ENCODE measurements around the gene B3GALNT1.

Gene B3GALNT1

DNA sequence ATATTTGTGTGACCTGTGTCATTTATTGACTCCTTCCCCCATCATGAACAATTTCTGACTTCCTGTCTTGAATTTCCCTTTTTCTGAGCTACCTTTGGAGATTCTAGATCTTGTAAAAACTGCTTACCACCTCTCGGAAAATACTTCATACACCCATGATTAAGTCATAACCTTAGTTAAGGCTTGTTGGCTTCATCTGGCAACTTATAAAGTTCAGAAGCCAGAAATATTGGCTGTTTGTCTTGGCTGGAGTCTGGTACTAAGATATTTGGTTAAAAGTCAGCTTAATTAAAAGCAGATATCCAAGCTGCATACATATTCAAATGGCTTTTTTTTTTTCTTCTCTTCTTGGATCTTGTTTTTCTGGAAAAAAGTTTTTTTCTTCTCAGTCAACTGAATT lies 37.3 kb upstream of the B3GALNT1 start:
- no peak overlapping the region for H4K8ac ChIP-seq (ENCODE audit: low read depth, low read length)
- no peaks in the 10 kb centered on the region for H3K4me1 ChIP-seq (ENCODE audit: control insufficient read depth, low read depth, low read length)
- no peak overlapping the region for H4K5ac ChIP-seq (ENCODE audit: low read length)
- H3K79me1 ChIP-seq (ENCODE audit: low read length): no peaks in the 10 kb centered on the region
- no peak for DNase-seq
- H3K23ac ChIP-seq (ENCODE audit: low read length): no peak overlapping the region
- H3K36me3 ChIP-seq (ENCODE audit: control insufficient read depth, insufficient read depth, low read length): no peaks in the 10 kb centered on the region
- H3K56ac ChIP-seq (ENCODE audit: low read length): no peak overlapping the region
- H3K4me2 ChIP-seq (ENCODE audit: low read length): no peak overlapping the region
- no peaks in the 10 kb centered on the region for H3K27me3 ChIP-seq (ENCODE audit: insufficient read depth, low read length, poor library complexity)
- no peak overlapping the region for H3K9ac ChIP-seq (ENCODE audit: low read length)
- H3K79me2 ChIP-seq (ENCODE audit: control insufficient read depth, insufficient read depth, low read length): no peaks in the 10 kb centered on the region
- H3K18ac ChIP-seq (ENCODE audit: low read length): no peak overlapping the region
- no peak overlapping the region for H3K4ac ChIP-seq (ENCODE audit: low read depth, low read length)
- H3K4me3 ChIP-seq (ENCODE audit: low read length): no peak overlapping the region
- H2BK15ac ChIP-seq (replicated peaks; ENCODE audit: low read depth): no peak overlapping the region
- no peak overlapping the region for H3K27ac ChIP-seq (ENCODE audit: low read depth, low read length)
- no peak overlapping the region for H2BK120ac ChIP-seq (ENCODE audit: low read depth, low read length)
- no CpG with 5 or more reads among the region's 1 CpG for WGBS (ENCODE audit: extremely low coverage, insufficient coverage, low lambda C conversion rate)
- H2BK5ac ChIP-seq (ENCODE audit: low read length): no peak overlapping the region
- no peak overlapping the region for H2AK5ac ChIP-seq (ENCODE audit: low read length)

GRCh38 chr3:161139686-161140085 lies 34.5 kb upstream of the B3GALNT1 start:
- Histone ChIP-seq H3K4me3 (ENCODE audit: low read length) (no peak overlapping the region), H3K79me2 (ENCODE audit: control insufficient read depth, insufficient read depth, low read length) (no peaks in the 10 kb centered on the region), H3K79me1 (ENCODE audit: low read length) (no peaks in the 10 kb centered on the region), H3K4me1 (ENCODE audit: control insufficient read depth, low read depth, low read length) (no peaks in the 10 kb centered on the region), H3K23ac (ENCODE audit: low read length) (no peak overlapping the region), H4K8ac (ENCODE audit: low read depth, low read length) (no peak overlapping the region), H2BK15ac (replicated peaks; ENCODE audit: low read depth) (no peak overlapping the region), H2AK5ac (ENCODE audit: low read length) (no peak overlapping the region), H3K4me2 (ENCODE audit: low read length) (no peak overlapping the region), H3K56ac (ENCODE audit: low read length) (no peak overlapping the region), H3K4ac (ENCODE audit: low read depth, low read length) (no peak overlapping the region), H3K27me3 (ENCODE audit: insufficient read depth, low read length, poor library complexity) (no peaks in the 10 kb centered on the region), H3K36me3 (ENCODE audit: control insufficient read depth, insufficient read depth, low read length) (no peaks in the 10 kb centered on the region), H3K9ac (ENCODE audit: low read length) (no peak overlapping the region), H3K27ac (ENCODE audit: low read depth, low read length) (no peak overlapping the region), H4K5ac (ENCODE audit: low read length) (no peak overlapping the region), H2BK120ac (ENCODE audit: low read depth, low read length) (no peak overlapping the region), H3K18ac (ENCODE audit: low read length) (no peak overlapping the region), H2BK5ac (ENCODE audit: low read length) (no peak overlapping the region)
- DNase-seq: no peak
- no CpG with 5 or more reads among the region's 3 CpGs for WGBS (ENCODE audit: extremely low coverage, insufficient coverage, low lambda C conversion rate)

- Histone ChIP-seq H3K18ac (ENCODE audit: low read length) (no peak overlapping the region), H3K27ac (ENCODE audit: low read depth, low read length) (no peak overlapping the region), H3K9ac (ENCODE audit: low read length) (no peak overlapping the region), H3K4me2 (ENCODE audit: low read length) (no peak overlapping the region), H3K4ac (ENCODE audit: low read depth, low read length) (no peak overlapping the region), H2AK5ac (ENCODE audit: low read length) (no peak overlapping the region), H2BK5ac (ENCODE audit: low read length) (no peak overlapping the region), H3K27me3 (ENCODE audit: insufficient read depth, low read length, poor library complexity) (no peaks in the 10 kb centered on the region), H3K4me3 (ENCODE audit: low read length) (no peak overlapping the region), H2BK15ac (replicated peaks; ENCODE audit: low read depth) (no peak overlapping the region), H3K23ac (ENCODE audit: low read length) (no peak overlapping the region), H3K56ac (ENCODE audit: low read length) (no peak overlapping the region), H3K36me3 (ENCODE audit: control insufficient read depth, insufficient read depth, low read length) (no peaks in the 10 kb centered on the region), H4K8ac (ENCODE audit: low read depth, low read length) (no peak overlapping the region), H3K79me2 (ENCODE audit: control insufficient read depth, insufficient read depth, low read length) (no peaks in the 10 kb centered on the region), H2BK120ac (ENCODE audit: low read depth, low read length) (no peak overlapping the region), H4K5ac (ENCODE audit: low read length) (no peak overlapping the region), H3K4me1 (ENCODE audit: control insufficient read depth, low read depth, low read length) (no peaks in the 10 kb centered on the region), H3K79me1 (ENCODE audit: low read length) (no peaks in the 10 kb centered on the region)
- WGBS (ENCODE audit: extremely low coverage, insufficient coverage, low lambda C conversion rate): no CpG with 5 or more reads among the region's 2 CpGs
- no peak for DNase-seq
These were observed 32.1 kb upstream of the B3GALNT1 start for GRCh38 chr3:161137260-161137659.

GRCh38 chr3:161132391-161132790 lies 27.2 kb upstream of the B3GALNT1 start:
- H2BK120ac ChIP-seq (ENCODE audit: low read depth, low read length): no peak overlapping the region
- H3K23ac ChIP-seq (ENCODE audit: low read length): no peak overlapping the region
- H3K36me3 ChIP-seq (ENCODE audit: control insufficient read depth, insufficient read depth, low read length): no peaks in the 10 kb centered on the region
- H3K9ac ChIP-seq (ENCODE audit: low read length): no peak overlapping the region
- H3K56ac ChIP-seq (ENCODE audit: low read length): no peak overlapping the region
- H3K18ac ChIP-seq (ENCODE audit: low read length): no peak overlapping the region
- H3K27me3 ChIP-seq (ENCODE audit: insufficient read depth, low read length, poor library complexity): no peaks in the 10 kb centered on the region
- H2BK15ac ChIP-seq (replicated peaks; ENCODE audit: low read depth): no peak overlapping the region
- DNase-seq: no peak
- no CpG with 5 or more reads among the region's 1 CpG for WGBS (ENCODE audit: extremely low coverage, insufficient coverage, low lambda C conversion rate)
- H2BK5ac ChIP-seq (ENCODE audit: low read length): no peak overlapping the region
- H3K4me3 ChIP-seq (ENCODE audit: low read length): no peak overlapping the region
- no peak overlapping the region for H3K4ac ChIP-seq (ENCODE audit: low read depth, low read length)
- H3K4me2 ChIP-seq (ENCODE audit: low read length): no peak overlapping the region
- no peaks in the 10 kb centered on the region for H3K79me2 ChIP-seq (ENCODE audit: control insufficient read depth, insufficient read depth, low read length)
- H3K27ac ChIP-seq (ENCODE audit: low read depth, low read length): no peak overlapping the region
- H4K5ac ChIP-seq (ENCODE audit: low read length): no peak overlapping the region
- H4K8ac ChIP-seq (ENCODE audit: low read depth, low read length): no peak overlapping the region
- no peaks in the 10 kb centered on the region for H3K4me1 ChIP-seq (ENCODE audit: control insufficient read depth, low read depth, low read length)
- H3K79me1 ChIP-seq (ENCODE audit: low read length): no peaks in the 10 kb centered on the region
- no peak overlapping the region for H2AK5ac ChIP-seq (ENCODE audit: low read length)

- H3K56ac ChIP-seq (ENCODE audit: low read length): no peak overlapping the region
- H2AK5ac ChIP-seq (ENCODE audit: low read length): no peak overlapping the region
These were observed 21.3 kb upstream of the B3GALNT1 start for GRCh38 chr3:161126495-161126894.

DNA sequence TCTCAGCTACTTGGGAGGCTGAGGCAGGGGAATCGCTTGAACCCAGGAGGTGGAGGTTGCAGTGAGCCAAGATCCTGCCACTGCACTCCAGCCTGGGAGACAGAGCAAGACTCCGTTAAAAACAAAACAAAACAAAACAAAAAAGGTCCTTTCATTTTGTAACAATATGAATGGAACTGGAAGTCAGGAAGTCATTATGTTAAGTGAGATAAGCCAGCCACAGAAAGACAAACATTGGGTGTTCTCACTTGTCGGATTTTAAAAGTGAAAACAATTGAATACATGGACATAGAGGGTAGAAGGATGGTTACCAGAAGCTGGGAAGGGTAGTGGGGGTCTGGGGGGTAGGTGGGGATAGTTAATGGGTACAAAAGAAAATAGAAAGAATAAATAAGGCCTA lies 12.5 kb upstream of the B3GALNT1 start:
- Histone ChIP-seq H2BK120ac (ENCODE audit: low read depth, low read length) (no peak overlapping the region), H4K8ac (ENCODE audit: low read depth, low read length) (no peak overlapping the region), H3K9ac (ENCODE audit: low read length) (no peak overlapping the region), H2BK15ac (replicated peaks; ENCODE audit: low read depth) (no peak overlapping the region), H3K18ac (ENCODE audit: low read length) (no peak overlapping the region), H2BK5ac (ENCODE audit: low read length) (no peak overlapping the region), H3K4me1 (ENCODE audit: control insufficient read depth, low read depth, low read length) (no peaks in the 10 kb centered on the region), H3K4me3 (ENCODE audit: low read length) (no peak overlapping the region), H3K36me3 (ENCODE audit: control insufficient read depth, insufficient read depth, low read length) (no peaks in the 10 kb centered on the region), H3K4ac (ENCODE audit: low read depth, low read length) (no peak overlapping the region), H3K56ac (ENCODE audit: low read length) (no peak overlapping the region), H4K5ac (ENCODE audit: low read length) (no peak overlapping the region), H3K4me2 (ENCODE audit: low read length) (no peak overlapping the region), H3K27me3 (ENCODE audit: insufficient read depth, low read length, poor library complexity) (no peaks in the 10 kb centered on the region), H3K27ac (ENCODE audit: low read depth, low read length) (no peak overlapping the region), H3K79me1 (ENCODE audit: low read length) (no peaks in the 10 kb centered on the region), H3K79me2 (ENCODE audit: control insufficient read depth, insufficient read depth, low read length) (no peaks in the 10 kb centered on the region), H3K23ac (ENCODE audit: low read length) (no peak overlapping the region), H2AK5ac (ENCODE audit: low read length) (no peak overlapping the region)
- no CpG with 5 or more reads among the region's 3 CpGs for WGBS (ENCODE audit: extremely low coverage, insufficient coverage, low lambda C conversion rate)
- DNase-seq: no peak

More at GRCh38 chr3:161126495-161126894, 21.3 kb upstream of the B3GALNT1 start:
- Histone ChIP-seq H3K79me2 (ENCODE audit: control insufficient read depth, insufficient read depth, low read length) (no peaks in the 10 kb centered on the region), H3K23ac (ENCODE audit: low read length) (no peak overlapping the region), H2BK15ac (replicated peaks; ENCODE audit: low read depth) (no peak overlapping the region), H2BK5ac (ENCODE audit: low read length) (no peak overlapping the region), H3K36me3 (ENCODE audit: control insufficient read depth, insufficient read depth, low read length) (no peaks in the 10 kb centered on the region), H3K4me1 (ENCODE audit: control insufficient read depth, low read depth, low read length) (no peaks in the 10 kb centered on the region), H3K4me3 (ENCODE audit: low read length) (no peak overlapping the region), H4K5ac (ENCODE audit: low read length) (no peak overlapping the region), H3K27ac (ENCODE audit: low read depth, low read length) (no peak overlapping the region), H4K8ac (ENCODE audit: low read depth, low read length) (no peak overlapping the region), H3K9ac (ENCODE audit: low read length) (no peak overlapping the region), H3K27me3 (ENCODE audit: insufficient read depth, low read length, poor library complexity) (no peaks in the 10 kb centered on the region), H2BK120ac (ENCODE audit: low read depth, low read length) (no peak overlapping the region), H3K18ac (ENCODE audit: low read length) (no peak overlapping the region), H3K4ac (ENCODE audit: low read depth, low read length) (no peak overlapping the region), H3K79me1 (ENCODE audit: low read length) (no peaks in the 10 kb centered on the region), H3K4me2 (ENCODE audit: low read length) (no peak overlapping the region)
- WGBS (ENCODE audit: extremely low coverage, insufficient coverage, low lambda C conversion rate): no CpG with 5 or more reads among the region's 2 CpGs
- DNase-seq: no peak

All from mesendoderm (in vitro differentiated cells).